ENCODE results near the gene MORC2.

- TF ChIP-seq CTCF (IDR thresholded peaks at IDR 0.05; ENCODE audit: insufficient read depth, low read length) (no peak), GABPA (IDR thresholded peaks at IDR 0.05; ENCODE audit: low read depth) (no peak), REST (IDR thresholded peaks at IDR 0.05; ENCODE audit: insufficient replicate concordance, low read depth) (no peak), POLR2AphosphoS5 (IDR thresholded peaks at IDR 0.05; ENCODE audit: low read depth) (no peak)
These were observed 92.9 kb downstream of the MORC2 start for GRCh38 chr22:30875481-30876215.
